ENCODE measurements around the gene MAP3K19. TPM values are rescaled to one million over a fixed set of nuclear protein-coding genes. Genes with fewer than 3 reads are reported as not detected.

The MAP3K19 gene
- total and polyA plus RNA-seq, 10 of the 15 experiments (the other 5 are each of a cell fraction or from before 2014, with no cell fraction given) = 0.05 TPM; not detected in 9

DNA sequence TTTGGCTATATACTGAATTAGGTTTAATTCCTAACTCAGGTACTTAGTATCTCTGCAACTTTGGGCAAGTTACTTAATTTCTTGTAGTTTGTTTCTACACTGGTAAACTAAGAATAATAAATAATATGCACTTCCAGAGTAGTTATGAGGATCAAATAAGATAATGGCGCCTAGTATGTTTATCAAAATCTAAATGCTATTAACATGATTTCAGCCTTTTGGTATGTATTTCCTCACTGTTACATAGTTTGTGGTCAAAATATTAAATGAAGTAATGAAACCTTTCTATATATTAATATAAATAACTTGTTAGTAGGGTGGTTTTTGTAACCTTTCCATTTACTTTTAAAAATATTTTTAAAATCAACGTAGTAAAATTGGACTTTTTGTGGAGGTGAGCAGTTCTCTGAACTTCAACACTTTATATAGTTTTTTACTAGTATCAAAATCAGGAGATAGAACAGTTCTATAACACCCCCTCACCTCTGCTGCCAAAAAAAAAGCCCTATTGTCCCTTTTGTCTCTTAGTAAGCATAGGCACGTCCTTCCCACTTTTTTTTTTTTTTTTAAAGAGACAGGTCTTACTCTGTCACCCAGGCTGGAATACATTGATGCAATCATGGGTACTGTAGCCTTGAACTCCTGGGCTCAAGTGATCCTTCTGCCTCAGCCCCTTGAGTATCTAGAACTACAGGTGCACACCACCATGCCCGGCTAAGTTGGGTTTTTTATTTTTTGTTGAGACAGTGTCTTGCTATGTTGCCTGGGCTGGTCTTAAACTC lies 49.6 kb upstream of the MAP3K19 start:
- in situ Hi-C loops (cut with MboI) (no loop called here), intact Hi-C loops (cut with micrococcal nuclease; ENCODE audit: unreplicated experiment) (no loop called here)
- no peak overlapping the region for H3K4me2 ChIP-seq (ENCODE audit: control insufficient read depth, insufficient read depth)
- no peak for FAIRE-seq
- CTCF ChIA-PET = no interaction called here
- no peaks in the 10 kb centered on the region for H3K4me1 ChIP-seq (ENCODE audit: control insufficient read depth, insufficient read depth, low read length)
- no peak overlapping the region for H2AFZ ChIP-seq (ENCODE audit: control insufficient read depth, low read depth, low read length)
- POLR2A ChIA-PET = no interaction called here
- H3K4me3 ChIP-seq = no peak overlapping the region
- no peaks in the 10 kb centered on the region for H3K79me2 ChIP-seq (ENCODE audit: control insufficient read depth, insufficient read depth, low read length)
- ATAC-seq = no peak
- RAD21 ChIA-PET (ENCODE audit: unreplicated experiment) = no interaction called here
- BruUV-seq (replicated peaks) = no TSS peak
- WGBS (ENCODE audit: insufficient coverage, insufficient replicate concordance, low lambda C conversion rate, missing lambda C conversion rate) = 97% methylated on average over 4 of the region's 4 CpGs
- no peak for DNase-seq (ENCODE audit: low read depth, low spot score)
- H3K27ac ChIP-seq (ENCODE audit: control insufficient read depth, insufficient read depth) = no peak overlapping the region
- peaks cover 0 to 12% of the 10 kb centered on the region in 2 experiments; a peak in 2 of 4 replicates for H3K36me3 ChIP-seq (ENCODE audit: control insufficient read depth in 2 of 2, insufficient read depth in 2 of 2, low read length in 1 of 2)
- H3K9me3 ChIP-seq (replicated peaks; ENCODE audit: control insufficient read depth, insufficient read depth, low read length) = no peaks in the 10 kb centered on the region
- H3K27me3 ChIP-seq (replicated peaks in 1 of 2; ENCODE audit: control insufficient read depth in 2 of 2, insufficient read depth in 2 of 2, low read length in 1 of 2) = no peaks in the 10 kb centered on the region
- no peak overlapping the region for H3K9ac ChIP-seq (ENCODE audit: control insufficient read depth, insufficient read depth, low read length)
- H4K20me1 ChIP-seq (ENCODE audit: control insufficient read depth, insufficient read depth) = no peaks in the 10 kb centered on the region
- TF ChIP-seq YBX1 (IDR thresholded peaks at IDR 0.05) = no peak
- TF ChIP-seq ZNF274 (IDR thresholded peaks at IDR 0.05; ENCODE audit: insufficient read depth, insufficient read length) = no peak
- TF ChIP-seq RBBP5 (conservative IDR thresholded peaks at IDR 0.05) = no peak
- no peak for TF ChIP-seq JUNB (IDR thresholded peaks at IDR 0.05)
- TF ChIP-seq SMAD1 (IDR thresholded peaks at IDR 0.05; ENCODE audit: low read depth, partially characterized antibody) = no peak
- TF ChIP-seq IRF4 (IDR thresholded peaks at IDR 0.05; ENCODE audit: low read depth, low read length) = no peak
- TF ChIP-seq, protein P1, sequence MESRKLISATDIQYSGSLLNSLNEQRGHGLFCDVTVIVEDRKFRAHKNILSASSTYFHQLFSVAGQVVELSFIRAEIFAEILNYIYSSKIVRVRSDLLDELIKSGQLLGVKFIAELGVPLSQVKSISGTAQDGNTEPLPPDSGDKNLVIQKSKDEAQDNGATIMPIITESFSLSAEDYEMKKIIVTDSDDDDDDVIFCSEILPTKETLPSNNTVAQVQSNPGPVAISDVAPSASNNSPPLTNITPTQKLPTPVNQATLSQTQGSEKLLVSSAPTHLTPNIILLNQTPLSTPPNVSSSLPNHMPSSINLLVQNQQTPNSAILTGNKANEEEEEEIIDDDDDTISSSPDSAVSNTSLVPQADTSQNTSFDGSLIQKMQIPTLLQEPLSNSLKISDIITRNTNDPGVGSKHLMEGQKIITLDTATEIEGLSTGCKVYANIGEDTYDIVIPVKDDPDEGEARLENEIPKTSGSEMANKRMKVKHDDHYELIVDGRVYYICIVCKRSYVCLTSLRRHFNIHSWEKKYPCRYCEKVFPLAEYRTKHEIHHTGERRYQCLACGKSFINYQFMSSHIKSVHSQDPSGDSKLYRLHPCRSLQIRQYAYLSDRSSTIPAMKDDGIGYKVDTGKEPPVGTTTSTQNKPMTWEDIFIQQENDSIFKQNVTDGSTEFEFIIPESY (IDR thresholded peaks at IDR 0.05) = no peak
- no peak for TF ChIP-seq MTA3 (IDR thresholded peaks at IDR 0.05; ENCODE audit: borderline replicate concordance, low read length)
- TF ChIP-seq, protein P2, sequence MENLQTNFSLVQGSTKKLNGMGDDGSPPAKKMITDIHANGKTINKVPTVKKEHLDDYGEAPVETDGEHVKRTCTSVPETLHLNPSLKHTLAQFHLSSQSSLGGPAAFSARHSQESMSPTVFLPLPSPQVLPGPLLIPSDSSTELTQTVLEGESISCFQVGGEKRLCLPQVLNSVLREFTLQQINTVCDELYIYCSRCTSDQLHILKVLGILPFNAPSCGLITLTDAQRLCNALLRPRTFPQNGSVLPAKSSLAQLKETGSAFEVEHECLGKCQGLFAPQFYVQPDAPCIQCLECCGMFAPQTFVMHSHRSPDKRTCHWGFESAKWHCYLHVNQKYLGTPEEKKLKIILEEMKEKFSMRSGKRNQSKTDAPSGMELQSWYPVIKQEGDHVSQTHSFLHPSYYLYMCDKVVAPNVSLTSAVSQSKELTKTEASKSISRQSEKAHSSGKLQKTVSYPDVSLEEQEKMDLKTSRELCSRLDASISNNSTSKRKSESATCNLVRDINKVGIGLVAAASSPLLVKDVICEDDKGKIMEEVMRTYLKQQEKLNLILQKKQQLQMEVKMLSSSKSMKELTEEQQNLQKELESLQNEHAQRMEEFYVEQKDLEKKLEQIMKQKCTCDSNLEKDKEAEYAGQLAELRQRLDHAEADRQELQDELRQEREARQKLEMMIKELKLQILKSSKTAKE (IDR thresholded peaks at IDR 0.05; ENCODE audit: low read depth, poor library complexity, severe bottlenecking) = no peak
- no peak for TF ChIP-seq NFYA (IDR thresholded peaks at IDR 0.05; ENCODE audit: borderline replicate concordance, low read depth, low read length)
- TF ChIP-seq CBX5 (IDR thresholded peaks at IDR 0.05; ENCODE audit: low read depth) = no peak
- TF ChIP-seq, protein P3, sequence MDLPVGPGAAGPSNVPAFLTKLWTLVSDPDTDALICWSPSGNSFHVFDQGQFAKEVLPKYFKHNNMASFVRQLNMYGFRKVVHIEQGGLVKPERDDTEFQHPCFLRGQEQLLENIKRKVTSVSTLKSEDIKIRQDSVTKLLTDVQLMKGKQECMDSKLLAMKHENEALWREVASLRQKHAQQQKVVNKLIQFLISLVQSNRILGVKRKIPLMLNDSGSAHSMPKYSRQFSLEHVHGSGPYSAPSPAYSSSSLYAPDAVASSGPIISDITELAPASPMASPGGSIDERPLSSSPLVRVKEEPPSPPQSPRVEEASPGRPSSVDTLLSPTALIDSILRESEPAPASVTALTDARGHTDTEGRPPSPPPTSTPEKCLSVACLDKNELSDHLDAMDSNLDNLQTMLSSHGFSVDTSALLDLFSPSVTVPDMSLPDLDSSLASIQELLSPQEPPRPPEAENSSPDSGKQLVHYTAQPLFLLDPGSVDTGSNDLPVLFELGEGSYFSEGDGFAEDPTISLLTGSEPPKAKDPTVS (IDR thresholded peaks at IDR 0.05; ENCODE audit: low read depth, low read length) = no peak
- TF ChIP-seq NR2C2 (IDR thresholded peaks at IDR 0.05; ENCODE audit: borderline replicate concordance, control insufficient read depth, insufficient read length, low read depth) = no peak
- TF ChIP-seq MTA2 (IDR thresholded peaks at IDR 0.05; ENCODE audit: low read depth) = no peak
- SMC1A ChIA-PET (ENCODE audit: uncharacterized antibody, unreplicated experiment) = no interaction called here

Measured in GM12878 (cell line).